Smooth muscle cell (in vitro differentiated cells): ENCODE results near the gene ZNF485. TPM values are rescaled to one million over a fixed set of nuclear protein-coding genes. Genes with fewer than 3 reads are reported as not detected.
A peak's percentile ranks its signal among the peaks of the same experiment; 100 is the strongest.

Source experiments
- DNase-seq: peaks from one replicate; lab custom pipeline; 2025; ENCODE audit not compliant: unreplicated experiment; lab: John Stamatoyannopoulos, UW
- H2AFZ ChIP-seq: fragments of 200-600 bp; sonication (generic); 2 replicates; pipeline ENCODE4 v1.6.0; 2016; ENCODE audit warnings: antibody characterized with exemption, low read depth, mild to moderate bottlenecking
- H3F3A ChIP-seq: fragments of 200-600 bp; sonication (generic); 2 replicates; pipeline ENCODE4 v1.6.0; 2017; ENCODE audit warnings: antibody characterized with exemption, low read depth
- H3K27ac ChIP-seq: fragments of 200-600 bp; sonication (generic); 2 replicates; pipeline ENCODE4 v1.5.1; 2016; ENCODE audit warnings: low read depth, mild to moderate bottlenecking
- H3K27me3 ChIP-seq: fragments of 200-600 bp; sonication (generic); 2 replicates; pipeline ENCODE4 v1.6.1; 2016; ENCODE audit warnings: low read depth, mild to moderate bottlenecking
- H3K36me3 ChIP-seq: fragments of 200-600 bp; sonication (generic); 2 replicates; pipeline ENCODE4 v1.5.1; 2016; ENCODE audit warnings: low read depth
- H3K4me1 ChIP-seq: fragments of 200-600 bp; sonication (generic); 2 replicates; pipeline ENCODE4 v1.5.1; 2016; ENCODE audit warnings: low read depth
- H3K4me2 ChIP-seq: fragments of 200-600 bp; sonication (generic); 2 replicates; pipeline ENCODE4 v1.6.0; 2016; ENCODE audit warnings: mild to moderate bottlenecking
- H3K4me3 ChIP-seq: fragments of 200-600 bp; sonication (generic); 2 replicates; pipeline ENCODE4 v1.5.1; 2016; ENCODE audit warnings: mild to moderate bottlenecking
- H3K79me2 ChIP-seq: fragments of 200-600 bp; sonication (generic); 2 replicates; pipeline ENCODE4 v1.6.0; 2016; ENCODE audit warnings: low read depth, mild to moderate bottlenecking
- H3K9ac ChIP-seq: fragments of 200-600 bp; sonication (generic); 2 replicates; pipeline ENCODE4 v1.6.0; 2016; ENCODE audit warnings: low read depth
- H3K9me3 ChIP-seq: fragments of 200-600 bp; sonication (generic); replicated peaks from 2 replicates; pipeline ENCODE4 v1.5.1; 2016; ENCODE audit warnings: low read depth
- H4K20me1 ChIP-seq: fragments of 200-600 bp; sonication (generic); 2 replicates; pipeline ENCODE4 v1.6.0; 2016; ENCODE audit warnings: low read depth
- CTCF ChIP-seq: fragments of 200-600 bp; sonication (generic); IDR thresholded peaks from 2 replicates; pipeline ENCODE4 v1.5.1; 2017; ENCODE audit warnings: borderline replicate concordance, mild to moderate bottlenecking, antibody characterized with exemption; ENCODE audit not compliant: insufficient read depth, poor library complexity, severe bottlenecking
- WGBS: methylation state at CpG from one replicate; pipeline ENCODE4 v1.1.7; 2016; ENCODE audit warnings: low lambda C conversion rate; 5-methylcytosine and 5-hydroxymethylcytosine counted together
- polyA plus RNA-seq: library from polyadenylated mRNA; unstranded; fragments of >200 nt; fragmentation: Nextera tagmentation; extraction: Ambion mirVana; gene quantifications from 2 replicates; pipeline ENCODE4 v1.2.1, GENCODE V29; 2016
- total RNA-seq: library from RNA; depleted of rRNA; stranded (reverse); fragments of >200 nt; gene quantifications from 2 replicates; pipeline ENCODE4 v1.2.3, GENCODE V29; 2014

ZNF485 gene
- total and polyA plus RNA-seq, 2 experiments from 2014 or later = 1.8 to 2.9 TPM

- Histone ChIP-seq H3F3A (no peaks in the 10 kb centered on the region), H3K9me3 (no peaks in the 10 kb centered on the region), H3K79me2 (no peaks in the 10 kb centered on the region), H3K4me1 (peaks cover 7% of the 10 kb centered on the region), H3K27ac (no peak overlapping the region), H2AFZ (peak overlapping the region; percentile 95), H4K20me1 (no peaks in the 10 kb centered on the region), H3K4me3 (peak overlapping the region; percentile 81), H3K4me2 (peak overlapping the region; percentile 97), H3K27me3 (no peaks in the 10 kb centered on the region), H3K9ac (no peak overlapping the region), H3K36me3 (no peaks in the 10 kb centered on the region)
- 62% methylated on average over 12 of the region's 12 CpGs for WGBS
- no peak for DNase-seq
- TF ChIP-seq CTCF = no peak
Measured at GRCh38 chr10:43605850-43606322, 352 bp upstream of the ZNF485 start.

GRCh38 chr10:43607199-43607573, 948 bp downstream of the ZNF485 start:
- no peaks in the 10 kb centered on the region for H3F3A ChIP-seq
- no peak for DNase-seq
- H3K9me3 ChIP-seq = no peaks in the 10 kb centered on the region
- 91% methylated on average over 10 of the region's 10 CpGs for WGBS
- H3K36me3 ChIP-seq = no peaks in the 10 kb centered on the region
- H3K27me3 ChIP-seq = no peaks in the 10 kb centered on the region
- no peaks in the 10 kb centered on the region for H4K20me1 ChIP-seq
- H3K9ac ChIP-seq = no peak overlapping the region
- peak overlapping the region; percentile 81 for H3K4me3 ChIP-seq
- no peaks in the 10 kb centered on the region for H3K79me2 ChIP-seq
- TF ChIP-seq CTCF = no peak
- peaks cover 7% of the 10 kb centered on the region for H3K4me1 ChIP-seq
- H2AFZ ChIP-seq = peak overlapping the region; percentile 95
- H3K4me2 ChIP-seq = peak overlapping the region; percentile 97
- no peak overlapping the region for H3K27ac ChIP-seq

GRCh38 chr10:43610636-43611035, 4.4 kb downstream of the ZNF485 start:
- H3K4me1 ChIP-seq = peaks cover 7% of the 10 kb centered on the region
- no peak overlapping the region for H3K4me3 ChIP-seq
- no peaks in the 10 kb centered on the region for H3K79me2 ChIP-seq
- no peaks in the 10 kb centered on the region for H3F3A ChIP-seq
- H3K27ac ChIP-seq = no peak overlapping the region
- no peak overlapping the region for H2AFZ ChIP-seq
- TF ChIP-seq CTCF = no peak
- peaks cover under 1% of the 10 kb centered on the region for H3K36me3 ChIP-seq
- no peaks in the 10 kb centered on the region for H4K20me1 ChIP-seq
- peaks cover 5% of the 10 kb centered on the region for H3K9me3 ChIP-seq
- DNase-seq = no peak
- H3K4me2 ChIP-seq = no peak overlapping the region
- H3K9ac ChIP-seq = no peak overlapping the region
- no peaks in the 10 kb centered on the region for H3K27me3 ChIP-seq

- H3K4me1 ChIP-seq = no peaks in the 10 kb centered on the region
- H3K4me2 ChIP-seq = no peak overlapping the region
- no peaks in the 10 kb centered on the region for H4K20me1 ChIP-seq
- H3K9ac ChIP-seq = no peak overlapping the region
- H2AFZ ChIP-seq = no peak overlapping the region
- H3K4me3 ChIP-seq = no peak overlapping the region
- no peaks in the 10 kb centered on the region for H3K79me2 ChIP-seq
- no peak for DNase-seq
- 97% methylated on average over 6 of the region's 6 CpGs for WGBS
- no peak overlapping the region for H3K27ac ChIP-seq
- H3K36me3 ChIP-seq = peaks cover 19% of the 10 kb centered on the region
- H3F3A ChIP-seq = no peaks in the 10 kb centered on the region
- no peak for TF ChIP-seq CTCF
- peaks cover 13% of the 10 kb centered on the region for H3K9me3 ChIP-seq
- no peaks in the 10 kb centered on the region for H3K27me3 ChIP-seq
Measured at GRCh38 chr10:43616697-43617370, 10.6 kb downstream of the ZNF485 start.
